ENCODE measurements around the gene ACOX3. TPM values are rescaled to one million over a fixed set of nuclear protein-coding genes. Genes with fewer than 3 reads are reported as not detected.

ACOX3 gene
- total and polyA plus RNA-seq, 9 of the 15 experiments (the other 6 are each of a cell fraction or from before 2014, with no cell fraction given): 0.68 to 7.3 (median 3.7) TPM

GRCh38 chr4:8478801-8479744 lies 38.5 kb upstream of the ACOX3 start (continued):
- TF ChIP-seq, protein P1, sequence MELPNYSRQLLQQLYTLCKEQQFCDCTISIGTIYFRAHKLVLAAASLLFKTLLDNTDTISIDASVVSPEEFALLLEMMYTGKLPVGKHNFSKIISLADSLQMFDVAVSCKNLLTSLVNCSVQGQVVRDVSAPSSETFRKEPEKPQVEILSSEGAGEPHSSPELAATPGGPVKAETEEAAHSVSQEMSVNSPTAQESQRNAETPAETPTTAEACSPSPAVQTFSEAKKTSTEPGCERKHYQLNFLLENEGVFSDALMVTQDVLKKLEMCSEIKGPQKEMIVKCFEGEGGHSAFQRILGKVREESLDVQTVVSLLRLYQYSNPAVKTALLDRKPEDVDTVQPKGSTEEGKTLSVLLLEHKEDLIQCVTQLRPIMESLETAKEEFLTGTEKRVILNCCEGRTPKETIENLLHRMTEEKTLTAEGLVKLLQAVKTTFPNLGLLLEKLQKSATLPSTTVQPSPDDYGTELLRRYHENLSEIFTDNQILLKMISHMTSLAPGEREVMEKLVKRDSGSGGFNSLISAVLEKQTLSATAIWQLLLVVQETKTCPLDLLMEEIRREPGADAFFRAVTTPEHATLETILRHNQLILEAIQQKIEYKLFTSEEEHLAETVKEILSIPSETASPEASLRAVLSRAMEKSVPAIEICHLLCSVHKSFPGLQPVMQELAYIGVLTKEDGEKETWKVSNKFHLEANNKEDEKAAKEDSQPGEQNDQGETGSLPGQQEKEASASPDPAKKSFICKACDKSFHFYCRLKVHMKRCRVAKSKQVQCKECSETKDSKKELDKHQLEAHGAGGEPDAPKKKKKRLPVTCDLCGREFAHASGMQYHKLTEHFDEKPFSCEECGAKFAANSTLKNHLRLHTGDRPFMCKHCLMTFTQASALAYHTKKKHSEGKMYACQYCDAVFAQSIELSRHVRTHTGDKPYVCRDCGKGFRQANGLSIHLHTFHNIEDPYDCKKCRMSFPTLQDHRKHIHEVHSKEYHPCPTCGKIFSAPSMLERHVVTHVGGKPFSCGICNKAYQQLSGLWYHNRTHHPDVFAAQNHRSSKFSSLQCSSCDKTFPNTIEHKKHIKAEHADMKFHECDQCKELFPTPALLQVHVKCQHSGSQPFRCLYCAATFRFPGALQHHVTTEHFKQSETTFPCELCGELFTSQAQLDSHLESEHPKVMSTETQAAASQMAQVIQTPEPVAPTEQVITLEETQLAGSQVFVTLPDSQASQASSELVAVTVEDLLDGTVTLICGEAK (IDR thresholded peaks at IDR 0.05): no peak
- TF ChIP-seq, protein P1 (CRISPR knock-in tag; IDR thresholded peaks at IDR 0.05): no peak
- no peak for TF ChIP-seq TFE3 (CRISPR knock-in tag; IDR thresholded peaks at IDR 0.05)
- no peak for TF ChIP-seq ZNF695 (CRISPR knock-in tag; IDR thresholded peaks at IDR 0.05)
- TF ChIP-seq ZBTB8A (IDR thresholded peaks at IDR 0.05; ENCODE audit: partially characterized antibody): no peak
- TF ChIP-seq STAG1 (CRISPR knock-in tag; IDR thresholded peaks at IDR 0.05; ENCODE audit: borderline replicate concordance): no peak
- TF ChIP-seq POLR3A (IDR thresholded peaks at IDR 0.05; ENCODE audit: borderline replicate concordance, extremely low read depth, insufficient read depth, insufficient read length): no peak
- no peak for TF ChIP-seq RBM22 (IDR thresholded peaks at IDR 0.05; ENCODE audit: low read depth, low read length, poor library complexity, severe bottlenecking)

Data from K562 (cell line).